OCI-LY7 (cell line): ENCODE measurements around the gene TTC34. TPM values are rescaled to one million over a fixed set of nuclear protein-coding genes. Genes with fewer than 3 reads are reported as not detected.

Experiments
- BruUV-seq: library from RNA; stranded (reverse); fragments of 400-500 nt; replicated peaks from 2 replicates; lab custom pipeline; 2021; lab: Mats Ljungman, UMichigan
- CTCF ChIA-PET: fragments of 300-600 bp; sonication (Branson Sonifier 250); formaldehyde crosslinking; loops from one replicate; lab custom pipeline; 2022; ENCODE audit warnings: antibody characterized with exemption; ENCODE audit not compliant: unreplicated experiment; lab: Charles Lee
- POLR2A ChIA-PET: fragments of 300-600 bp; sonication (Branson Sonifier 250); formaldehyde crosslinking; loops from one replicate; lab custom pipeline; 2022; ENCODE audit warnings: antibody characterized with exemption; lab: Charles Lee
- DNase-seq: peaks from one replicate; pipeline ENCODE4 v3.0.0-alpha.2; 2015; ENCODE audit warnings: low spot score
- H2AFZ ChIP-seq: fragments of 200-600 bp; sonication (generic), shearing (Covaris generic); 2 replicates; pipeline ENCODE4 v1.6.1; 2014; ENCODE audit warnings: mild to moderate bottlenecking, antibody characterized with exemption, low read length, moderate library complexity
- H3K27ac ChIP-seq: fragments of 200-600 bp; sonication (generic); 2 replicates; pipeline ENCODE4 v1.5.1; 2014; ENCODE audit warnings: mixed run types, low read depth, mild to moderate bottlenecking, moderate library complexity, low read length, inconsistent platforms; ENCODE audit not compliant: poor library complexity, severe bottlenecking
- H3K36me3 ChIP-seq: fragments of 200-600 bp; sonication (generic); 2 replicates; pipeline ENCODE4 v1.6.1; 2014; ENCODE audit warnings: mild to moderate bottlenecking, antibody characterized with exemption, low read length, moderate library complexity, mixed read lengths; ENCODE audit not compliant: insufficient read depth
- H3K4me1 ChIP-seq: fragments of 200-600 bp; sonication (generic); 2 replicates; pipeline ENCODE4 v1.5.1; 2014; ENCODE audit warnings: mild to moderate bottlenecking, low read length; ENCODE audit not compliant: insufficient read depth, poor library complexity, severe bottlenecking
- H3K4me2 ChIP-seq: fragments of 200-600 bp; sonication (generic); 2 replicates; pipeline ENCODE4 v1.6.1; 2014; ENCODE audit warnings: mild to moderate bottlenecking, low read length
- H3K4me3 ChIP-seq: fragments of 200-600 bp; sonication (generic); 2 replicates; pipeline ENCODE4 v1.5.1; 2014; ENCODE audit warnings: mild to moderate bottlenecking, low read depth, low read length; ENCODE audit not compliant: poor library complexity, severe bottlenecking
- H3K79me2 ChIP-seq: fragments of 200-600 bp; sonication (generic); 2 replicates; pipeline ENCODE4 v1.6.1; 2016; ENCODE audit warnings: low read depth, mild to moderate bottlenecking, low read length, moderate library complexity, mixed read lengths; ENCODE audit not compliant: insufficient read depth
- H3K9me2 ChIP-seq: fragments of 200-600 bp; sonication (generic); 2 replicates; pipeline ENCODE4 v1.6.1; 2016; ENCODE audit warnings: mild to moderate bottlenecking, low read length, mixed read lengths; ENCODE audit not compliant: insufficient read depth
- H3K9me3 ChIP-seq: fragments of 200-600 bp; sonication (generic); 2 replicates; pipeline ENCODE4 v1.6.1; 2014; ENCODE audit warnings: mild to moderate bottlenecking, mixed run types, low read length, mixed read lengths
- H4K20me1 ChIP-seq: fragments of 200-600 bp; sonication (generic); 2 replicates; pipeline ENCODE4 v1.6.1; 2014; ENCODE audit warnings: mild to moderate bottlenecking, antibody characterized with exemption, low read length, moderate library complexity, mixed read lengths; ENCODE audit not compliant: insufficient read depth
- EZH2phosphoT487 ChIP-seq: fragments of 200-600 bp; sonication (generic); IDR thresholded peaks from 2 replicates; pipeline ENCODE4 v1.6.1; 2018; ENCODE audit warnings: low read depth, borderline replicate concordance, mild to moderate bottlenecking, mixed run types, antibody characterized with exemption, low read length, moderate library complexity, mixed read lengths
- intact Hi-C: fragments of 100-400 bp; cut with micrococcal nuclease; formaldehyde crosslinking; loops from one replicate; pipeline ENCODE4 v1.10.0; 2022; ENCODE audit not compliant: unreplicated experiment
- total RNA-seq, 2 experiments: library from RNA; depleted of rRNA in 1 of 2; stranded (reverse); fragments of >200 nt in 1 of 2; shearing (Covaris generic) in 1 of 2; gene quantifications; 2 replicates each; pipeline ENCODE4 v1.2.3, GENCODE V29; 2014 to 2022
- TF ChIP-seq, protein P1 (sequence below): fragments of 200-600 bp; sonication (generic); conservative IDR thresholded peaks from 2 replicates; pipeline ENCODE4 v1.5.1; 2014; ENCODE audit warnings: mild to moderate bottlenecking, antibody characterized with exemption, low read length, moderate library complexity, mixed read lengths

Gene TTC34
- total RNA-seq, 2 experiments from 2014 or later, result 1.1 to 2.2 TPM

DNA sequence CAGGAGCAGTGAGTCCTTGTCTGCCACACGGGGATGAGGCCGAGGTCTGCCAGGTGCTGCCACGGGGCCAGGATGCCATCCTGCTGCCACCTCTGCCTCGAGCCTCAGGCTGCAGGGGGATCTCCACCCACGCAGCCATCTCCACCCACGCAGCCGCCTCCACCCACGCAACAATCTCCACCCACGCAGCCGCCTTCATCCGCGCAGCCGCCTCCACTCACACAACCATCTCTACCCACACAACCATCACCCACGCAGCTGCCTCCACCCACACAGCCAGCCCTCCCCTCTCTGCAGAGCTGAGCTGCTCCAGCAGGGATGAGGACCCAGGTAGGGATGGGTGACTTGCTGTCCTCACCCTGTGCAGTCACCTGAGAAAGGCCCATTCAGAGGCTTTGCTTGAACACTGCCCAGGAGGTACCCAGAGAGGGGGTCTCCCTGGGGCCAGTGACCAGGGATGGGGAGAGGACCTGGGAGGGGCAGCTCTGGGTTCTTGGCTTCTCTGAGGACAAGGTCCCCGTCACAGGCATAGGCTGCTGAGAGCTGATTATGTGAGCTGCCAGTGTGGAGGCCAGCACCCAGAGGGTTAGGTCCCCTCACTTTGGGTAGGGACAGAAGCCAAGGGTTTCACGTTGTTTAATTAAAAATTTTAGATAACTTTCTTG, 46.6 kb upstream of the TTC34 start:
- Histone ChIP-seq H3K27ac (no peak overlapping the region), H2AFZ (no peak overlapping the region), H4K20me1 (no peaks in the 10 kb centered on the region), H3K9me2 (no peaks in the 10 kb centered on the region), H3K4me3 (no peak overlapping the region), H3K4me2 (no peak overlapping the region), H3K9me3 (no peaks in the 10 kb centered on the region), H3K79me2 (no peaks in the 10 kb centered on the region), H3K36me3 (no peaks in the 10 kb centered on the region), H3K4me1 (no peaks in the 10 kb centered on the region)
- intact Hi-C loops, result no loop called here
- CTCF ChIA-PET, result no interaction called here
- POLR2A ChIA-PET, result no interaction called here
- DNase-seq, result no peak
- TF ChIP-seq, protein P1, sequence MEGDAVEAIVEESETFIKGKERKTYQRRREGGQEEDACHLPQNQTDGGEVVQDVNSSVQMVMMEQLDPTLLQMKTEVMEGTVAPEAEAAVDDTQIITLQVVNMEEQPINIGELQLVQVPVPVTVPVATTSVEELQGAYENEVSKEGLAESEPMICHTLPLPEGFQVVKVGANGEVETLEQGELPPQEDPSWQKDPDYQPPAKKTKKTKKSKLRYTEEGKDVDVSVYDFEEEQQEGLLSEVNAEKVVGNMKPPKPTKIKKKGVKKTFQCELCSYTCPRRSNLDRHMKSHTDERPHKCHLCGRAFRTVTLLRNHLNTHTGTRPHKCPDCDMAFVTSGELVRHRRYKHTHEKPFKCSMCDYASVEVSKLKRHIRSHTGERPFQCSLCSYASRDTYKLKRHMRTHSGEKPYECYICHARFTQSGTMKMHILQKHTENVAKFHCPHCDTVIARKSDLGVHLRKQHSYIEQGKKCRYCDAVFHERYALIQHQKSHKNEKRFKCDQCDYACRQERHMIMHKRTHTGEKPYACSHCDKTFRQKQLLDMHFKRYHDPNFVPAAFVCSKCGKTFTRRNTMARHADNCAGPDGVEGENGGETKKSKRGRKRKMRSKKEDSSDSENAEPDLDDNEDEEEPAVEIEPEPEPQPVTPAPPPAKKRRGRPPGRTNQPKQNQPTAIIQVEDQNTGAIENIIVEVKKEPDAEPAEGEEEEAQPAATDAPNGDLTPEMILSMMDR, result no peak
- TF ChIP-seq EZH2phosphoT487, result no peak
- no TSS peak for BruUV-seq

GRCh38 chr1:2847086-2847985, 45.8 kb upstream of the TTC34 start:
- no peaks in the 10 kb centered on the region for H3K79me2 ChIP-seq
- no peak overlapping the region for H3K27ac ChIP-seq
- CTCF ChIA-PET, result no interaction called here
- no peak overlapping the region for H2AFZ ChIP-seq
- no peaks in the 10 kb centered on the region for H3K4me1 ChIP-seq
- H3K4me3 ChIP-seq, result no peak overlapping the region
- BruUV-seq, result no TSS peak
- POLR2A ChIA-PET, result no interaction called here
- H3K9me3 ChIP-seq, result no peaks in the 10 kb centered on the region
- H3K9me2 ChIP-seq, result no peaks in the 10 kb centered on the region
- DNase-seq, result no peak
- no peak overlapping the region for H3K4me2 ChIP-seq
- no peaks in the 10 kb centered on the region for H3K36me3 ChIP-seq
- no peaks in the 10 kb centered on the region for H4K20me1 ChIP-seq
- intact Hi-C loops, result no loop called here
- TF ChIP-seq, protein P1, result no peak
- TF ChIP-seq EZH2phosphoT487, result no peak
